H9 (cell line): ENCODE data around the gene GRIN2D. TPM values are rescaled to one million over a fixed set of nuclear protein-coding genes. Genes with fewer than 3 reads are reported as not detected.

Experiments used
- DNase-seq: peaks from one replicate; pipeline ENCODE4 v3.0.0-alpha.2; 2017
- H2AFZ ChIP-seq: one replicate; pipeline ENCODE4 v1.6.1; 2013; ENCODE audit warnings: mild to moderate bottlenecking, low read length, control low read depth, moderate library complexity
- H2AK5ac ChIP-seq: 2 replicates; pipeline ENCODE4 v1.6.1; 2013; ENCODE audit warnings: low read length, control low read depth, mixed read lengths; ENCODE audit not compliant: insufficient read length
- H2BK120ac ChIP-seq: one replicate; pipeline ENCODE4 v1.6.1; 2013; ENCODE audit warnings: low read depth, mild to moderate bottlenecking, low read length, control low read depth, inconsistent platforms; ENCODE audit not compliant: poor library complexity, severe bottlenecking
- H2BK12ac ChIP-seq: 2 replicates; pipeline ENCODE4 v1.6.1; 2013; ENCODE audit warnings: low read length, control low read depth, mixed read lengths, low read depth; ENCODE audit not compliant: insufficient read length
- H2BK15ac ChIP-seq: 2 replicates; pipeline ENCODE4 v1.6.1; 2013; ENCODE audit warnings: low read depth, low read length, control low read depth
- H2BK20ac ChIP-seq: one replicate; pipeline ENCODE4 v1.6.1; 2013; ENCODE audit warnings: low read depth, mild to moderate bottlenecking, low read length, control low read depth, inconsistent platforms; ENCODE audit not compliant: poor library complexity, severe bottlenecking
- H2BK5ac ChIP-seq: 2 replicates; pipeline ENCODE4 v1.6.1; 2013; ENCODE audit warnings: low read length, control low read depth, mixed read lengths; ENCODE audit not compliant: insufficient read length
- H3K14ac ChIP-seq: 2 replicates; pipeline ENCODE4 v1.6.1; 2013; ENCODE audit warnings: low read length, control low read depth; ENCODE audit not compliant: insufficient read depth
- H3K18ac ChIP-seq: 2 replicates; pipeline ENCODE4 v1.6.1; 2013; ENCODE audit warnings: low read depth, mild to moderate bottlenecking, mixed read lengths, low read length, control low read depth; ENCODE audit not compliant: insufficient read length
- H3K23ac ChIP-seq: 2 replicates; pipeline ENCODE4 v1.6.1; 2013; ENCODE audit warnings: low read length, control low read depth, mixed read lengths, low read depth; ENCODE audit not compliant: insufficient read length
- H3K23me2 ChIP-seq: 2 replicates; pipeline ENCODE4 v1.6.1; 2013; ENCODE audit warnings: low read depth, mild to moderate bottlenecking, mixed read lengths, low read length, control low read depth; ENCODE audit not compliant: insufficient read length, poor library complexity, severe bottlenecking
- H3K27ac ChIP-seq: 2 replicates; pipeline ENCODE4 v1.5.1; 2013; ENCODE audit warnings: low read length, control low read depth, mixed read lengths, low read depth; ENCODE audit not compliant: insufficient read length
- H3K27me3 ChIP-seq: 2 replicates; pipeline ENCODE4 v1.6.1; 2013; ENCODE audit warnings: low read length, control low read depth, inconsistent platforms; ENCODE audit not compliant: insufficient read depth
- H3K4ac ChIP-seq: 2 replicates; pipeline ENCODE4 v1.6.1; 2013; ENCODE audit warnings: low read depth, mild to moderate bottlenecking, control low read depth, inconsistent platforms, low read length, moderate library complexity
- H3K4me1 ChIP-seq: 2 replicates; pipeline ENCODE4 v1.6.1; 2013; ENCODE audit warnings: low read length, control low read depth, inconsistent platforms; ENCODE audit not compliant: insufficient read depth
- H3K4me2 ChIP-seq: 2 replicates; pipeline ENCODE4 v1.6.1; 2013; ENCODE audit warnings: low read length, control low read depth, mixed read lengths; ENCODE audit not compliant: insufficient read length, insufficient read depth
- H3K56ac ChIP-seq: 2 replicates; pipeline ENCODE4 v1.6.1; 2013; ENCODE audit warnings: low read depth, mild to moderate bottlenecking, mixed read lengths, low read length, control low read depth; ENCODE audit not compliant: insufficient read length
- H3K79me1 ChIP-seq: 2 replicates; pipeline ENCODE4 v1.6.1; 2013; ENCODE audit warnings: low read depth, mild to moderate bottlenecking, moderate library complexity, low read length, control low read depth, inconsistent platforms; ENCODE audit not compliant: insufficient read depth, poor library complexity, severe bottlenecking
- H3K79me2 ChIP-seq: 2 replicates; pipeline ENCODE4 v1.6.1; 2013; ENCODE audit warnings: low read length, control low read depth, inconsistent platforms; ENCODE audit not compliant: insufficient read depth
- H3K9ac ChIP-seq: 2 replicates; pipeline ENCODE4 v1.6.1; 2013; ENCODE audit warnings: low read length, control low read depth, mixed read lengths; ENCODE audit not compliant: insufficient read length; ENCODE audit errors: extremely low read depth
- H3K9me3 ChIP-seq: one replicate; pipeline ENCODE4 v1.6.1; 2013; ENCODE audit warnings: low read depth, low read length, inconsistent platforms; ENCODE audit not compliant: control insufficient read depth
- H3T11ph ChIP-seq: one replicate; pipeline ENCODE4 v1.6.1; 2013; ENCODE audit warnings: mild to moderate bottlenecking, low read length, control low read depth, inconsistent platforms
- H4K20me1 ChIP-seq: one replicate; pipeline ENCODE4 v1.6.1; 2013; ENCODE audit not compliant: control insufficient read depth, insufficient read length, insufficient read depth
- H4K5ac ChIP-seq: 2 replicates; pipeline ENCODE4 v1.6.1; 2013; ENCODE audit warnings: low read depth, mild to moderate bottlenecking, mixed read lengths, low read length, control low read depth; ENCODE audit not compliant: insufficient read length
- H4K8ac ChIP-seq: replicated peaks from 2 replicates; pipeline ENCODE4 v1.6.1; 2013; ENCODE audit warnings: low read length, control low read depth, mixed read lengths, low read depth; ENCODE audit not compliant: insufficient read length
- H4K91ac ChIP-seq: 2 replicates; pipeline ENCODE4 v1.6.1; 2013; ENCODE audit warnings: low read depth, mild to moderate bottlenecking, moderate library complexity, mixed read lengths, low read length, control low read depth; ENCODE audit not compliant: insufficient read length
- H3K27ac Mint-ChIP-seq, 3 experiments: 2 replicates in 2 of 3; 3 replicates in 1 of 3; pipeline ENCODE4 v1.8.0; 2020 to 2021; ENCODE audit warnings: mixed read lengths in 3 of 3, mild to moderate bottlenecking in 1 of 3, moderate library complexity in 1 of 3
- H3K27me3 Mint-ChIP-seq: 2 replicates; pipeline ENCODE4 v1.8.0; 2021; ENCODE audit warnings: low read depth, mild to moderate bottlenecking, moderate library complexity, mixed read lengths
- H3K36me3 Mint-ChIP-seq, 3 experiments: 2 replicates in 2 of 3; 3 replicates in 1 of 3; pipeline ENCODE4 v1.8.0; 2020 to 2021; ENCODE audit warnings: low read depth in 3 of 3, mixed read lengths in 3 of 3; ENCODE audit not compliant: insufficient read depth in 1 of 3
- H3K4me1 Mint-ChIP-seq, 2 experiments: 2 replicates each; pipeline ENCODE4 v1.8.0; 2020; ENCODE audit warnings: mixed read lengths in 2 of 2
- H3K4me3 Mint-ChIP-seq, 2 experiments: 2 replicates in 1 of 2; 3 replicates in 1 of 2; pipeline ENCODE4 v1.8.0; 2020 to 2021; ENCODE audit warnings: mild to moderate bottlenecking in 2 of 2, mixed read lengths in 2 of 2, moderate library complexity in 1 of 2
- H3K9me3 Mint-ChIP-seq, 2 experiments: 2 replicates in 1 of 2; 3 replicates in 1 of 2; pipeline ENCODE4 v1.8.0; 2020; ENCODE audit warnings: mild to moderate bottlenecking in 2 of 2, mixed read lengths in 2 of 2, moderate library complexity in 1 of 2
- CTCF ChIP-seq: fragments of 200-600 bp; sonication (generic); conservative IDR thresholded peaks from 3 replicates; pipeline ENCODE4 v1.8.0; 2021; ENCODE audit warnings: antibody characterized with exemption, mild to moderate bottlenecking
- WGBS: extraction: QIAGEN DNeasy Blood & Tissue Kit; methylation state at CpG from one replicate; pipeline ENCODE4 v1.1.7; 2013; ENCODE audit warnings: missing lambda C conversion rate, low lambda C conversion rate, mixed read lengths; ENCODE audit not compliant: insufficient read length; ENCODE audit errors: extremely low coverage; 5-methylcytosine and 5-hydroxymethylcytosine counted together
- total RNA-seq: library from RNA; stranded (reverse); gene quantifications from 2 replicates; pipeline ENCODE4 v1.2.1, GENCODE V29; 2021

The GRIN2D gene
- total RNA-seq, 1 experiment from 2014 or later = 5.9 TPM

- H3K4ac ChIP-seq = no peak overlapping the region
- no peak overlapping the region for H3K27ac ChIP-seq
- no peaks in the 10 kb centered on the region for H3K79me1 ChIP-seq
- H2BK120ac ChIP-seq = no peak overlapping the region
- no peaks in the 10 kb centered on the region for H3K9me3 Mint-ChIP-seq
- H3K23ac ChIP-seq = no peak overlapping the region
- H3K14ac ChIP-seq = no peak overlapping the region
- no peaks in the 10 kb centered on the region for H3K79me2 ChIP-seq
- no peak overlapping the region for H3K18ac ChIP-seq
- H2BK15ac ChIP-seq = no peak overlapping the region
- no peak overlapping the region for H2AFZ ChIP-seq
- no peak overlapping the region for H3K27ac Mint-ChIP-seq
- no peak overlapping the region for H3T11ph ChIP-seq
- H2BK20ac ChIP-seq = no peak overlapping the region
- no peaks in the 10 kb centered on the region for H3K27me3 Mint-ChIP-seq
- no peak overlapping the region for H4K5ac ChIP-seq
- H3K4me1 ChIP-seq = peaks cover 3% of the 10 kb centered on the region; the same call in 1 of the 2 replicates
- DNase-seq = no peak
- no peak overlapping the region for H4K91ac ChIP-seq
- no peak overlapping the region for H2BK5ac ChIP-seq
- H4K8ac ChIP-seq = no peak overlapping the region
- peaks cover 22 to 33% of the 10 kb centered on the region in 2 experiments for H3K4me1 Mint-ChIP-seq
- no peak overlapping the region for H3K56ac ChIP-seq
- no peaks in the 10 kb centered on the region for H3K9me3 ChIP-seq
- no peak overlapping the region for H2BK12ac ChIP-seq
- no peaks in the 10 kb centered on the region for H3K27me3 ChIP-seq
- no peak for TF ChIP-seq CTCF
- H4K20me1 ChIP-seq = peaks cover 3% of the 10 kb centered on the region
- no peak overlapping the region for H3K4me2 ChIP-seq
- peaks cover 0 to 12% (median 9%) of the 10 kb centered on the region in 3 experiments; a peak in 4 of 7 replicates for H3K36me3 Mint-ChIP-seq
- no peak overlapping the region for H2AK5ac ChIP-seq
- no CpG with 5 or more reads among the region's 30 CpGs for WGBS
- no peak overlapping the region for H3K9ac ChIP-seq
- peak overlapping the region in 1 of 2 experiments; percentile 23; a peak in 1 of 5 replicates for H3K4me3 Mint-ChIP-seq
- no peaks in the 10 kb centered on the region for H3K23me2 ChIP-seq
These were observed 22.3 kb downstream of the GRIN2D start for GRCh38 chr19:48415806-48416221.
